ENCODE measurements around the gene RCE1.
"Not testable (repeated sequence)": the region's sequence is repeated elsewhere in the genome, so short reads cannot be mapped to it uniquely, and the experiment has no call there.

RCE1 gene

DNA sequence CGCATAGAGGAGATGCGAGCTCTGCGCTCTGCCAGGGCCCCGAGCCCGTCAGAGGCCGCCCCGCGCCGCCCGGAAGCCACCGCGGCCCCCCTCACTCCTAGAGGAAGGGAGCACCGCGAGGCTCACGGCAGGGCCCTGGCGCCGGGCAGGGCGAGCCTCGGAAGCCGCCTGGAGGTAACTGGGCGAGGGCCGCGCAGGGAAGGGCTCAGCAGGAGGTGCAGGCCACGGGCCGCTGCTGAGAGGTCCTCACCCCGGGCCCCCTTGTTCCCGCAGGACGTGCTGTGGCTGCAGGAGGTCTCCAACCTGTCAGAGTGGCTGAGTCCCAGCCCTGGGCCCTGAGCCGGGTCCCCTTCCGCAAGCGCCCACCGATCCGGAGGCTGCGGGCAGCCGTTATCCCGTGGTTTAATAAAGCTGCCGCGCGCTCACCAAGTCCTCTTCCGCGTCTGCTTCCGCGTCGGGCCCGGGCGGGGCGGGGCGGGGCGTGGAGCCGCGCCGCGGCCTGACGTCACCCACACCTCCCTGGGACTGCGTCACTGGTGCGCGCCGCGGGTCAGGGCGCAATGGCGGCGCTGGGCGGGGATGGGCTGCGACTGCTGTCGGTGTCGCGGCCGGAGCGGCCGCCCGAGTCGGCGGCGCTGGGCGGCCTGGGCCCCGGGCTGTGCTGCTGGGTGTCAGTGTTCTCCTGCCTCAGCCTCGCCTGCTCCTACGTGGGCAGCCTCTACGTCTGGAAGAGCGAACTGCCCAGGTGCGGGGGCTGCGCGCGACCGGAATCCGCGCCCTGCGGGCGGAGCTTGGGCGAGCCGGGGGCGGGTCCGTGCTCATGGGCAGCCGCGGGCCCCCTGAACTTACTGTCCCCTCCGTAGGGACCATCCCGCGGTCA is at the start of gene RCE1:
Gene RCE1 (plus strand): TSS at position 546 of the 880 bp plus-strand sequence. CDS start 15 bp downstream, at position 561.
- peak; percentile 92 for DNase-seq

DNA sequence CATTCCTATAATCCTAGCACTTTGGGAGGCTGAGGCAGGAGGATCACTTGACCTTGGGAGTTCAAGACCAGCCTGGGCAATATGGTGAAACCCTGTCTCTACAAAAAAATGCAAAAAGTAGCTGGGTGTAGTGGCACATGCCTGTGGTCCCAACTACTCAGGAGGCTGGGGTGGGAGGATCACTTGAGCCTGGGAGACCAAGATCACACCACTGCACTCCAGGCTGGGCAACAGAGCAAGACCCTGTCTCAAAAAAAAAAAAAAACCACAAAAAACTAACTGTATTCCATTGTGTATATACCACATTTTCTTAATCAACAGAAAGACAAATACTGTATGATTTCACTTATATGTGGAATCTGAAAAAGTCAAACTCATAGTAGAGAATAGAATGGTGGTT is 43.4 kb upstream of the RCE1 start:
- not testable (repeated sequence) for DNase-seq

- no peak for DNase-seq
Observed at GRCh38 chr11:66800720-66801428, 42.4 kb upstream of the RCE1 start.

DNA sequence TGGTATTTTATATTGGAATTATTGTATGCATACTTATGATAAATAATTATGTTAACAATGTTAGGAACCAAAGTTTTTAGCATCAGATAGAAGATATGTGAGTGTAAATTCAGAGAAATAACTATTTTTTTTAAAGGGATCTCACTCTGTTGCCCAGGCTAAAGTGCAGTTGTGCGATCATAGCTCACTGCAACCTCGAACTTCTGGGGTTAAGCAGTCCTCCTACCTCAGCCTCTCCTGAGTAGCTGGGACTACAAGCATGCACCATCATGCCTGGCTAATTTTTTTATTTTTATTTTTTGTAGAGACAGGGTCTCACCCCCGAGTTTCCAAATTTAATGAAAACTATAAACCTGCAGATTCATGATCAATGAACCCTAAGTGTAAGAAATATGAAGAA is 33.6 kb upstream of the RCE1 start:
- no peak for DNase-seq

DNA sequence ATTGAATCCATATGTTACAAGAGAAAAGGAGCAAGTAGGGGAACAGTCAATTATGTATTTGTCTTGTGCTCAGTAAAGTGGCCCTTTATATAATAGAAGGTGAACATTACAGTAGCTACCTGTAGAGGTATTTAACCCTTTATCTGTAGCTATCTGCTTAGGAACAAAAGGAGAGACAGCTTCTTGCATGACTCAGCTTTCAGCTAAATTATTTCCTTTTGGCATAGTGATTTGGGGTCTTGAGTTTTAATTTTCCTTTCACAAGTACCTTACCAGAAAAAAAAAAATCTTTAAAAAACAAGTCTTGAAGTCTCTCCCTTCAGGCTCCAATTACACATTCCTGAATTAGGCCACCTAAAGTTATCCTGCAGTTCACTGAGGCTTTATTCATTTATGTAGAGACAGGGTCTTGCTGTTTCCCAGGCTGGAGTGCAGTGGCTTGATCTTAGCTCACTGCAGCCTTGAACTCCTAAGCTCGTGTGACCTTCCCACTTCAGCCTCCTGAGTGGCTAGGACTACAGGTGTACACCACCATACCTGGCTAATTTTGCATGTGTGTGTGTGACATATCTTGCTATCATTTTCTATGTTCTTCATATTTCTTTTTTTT is 32.6 kb upstream of the RCE1 start:
- no peak for DNase-seq

DNA sequence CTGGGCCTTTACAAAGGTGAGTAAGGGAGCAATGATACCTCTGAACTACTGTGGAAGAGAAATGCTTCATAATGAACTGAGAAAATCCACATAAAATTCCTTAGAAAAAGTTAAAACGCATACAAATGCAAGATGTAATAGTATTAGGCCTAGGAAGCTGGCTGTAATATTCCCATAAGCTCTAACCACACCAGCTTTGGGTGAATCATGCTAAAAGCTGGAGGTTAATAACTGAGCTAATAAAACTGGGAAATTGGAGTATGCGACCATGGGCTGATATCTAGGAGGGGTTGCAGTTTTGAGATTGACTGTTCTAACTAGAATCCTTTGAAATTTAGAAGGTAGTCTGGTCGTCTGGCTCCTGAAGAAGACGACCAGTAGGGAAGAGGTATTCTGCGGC is 28.6 kb upstream of the RCE1 start:
- DNase-seq, result no peak

- no peak for DNase-seq
Observed at GRCh38 chr11:66815646-66816045, 27.6 kb upstream of the RCE1 start.

- DNase-seq, result no peak
Observed at GRCh38 chr11:66818231-66818955, 24.8 kb upstream of the RCE1 start.

DNA sequence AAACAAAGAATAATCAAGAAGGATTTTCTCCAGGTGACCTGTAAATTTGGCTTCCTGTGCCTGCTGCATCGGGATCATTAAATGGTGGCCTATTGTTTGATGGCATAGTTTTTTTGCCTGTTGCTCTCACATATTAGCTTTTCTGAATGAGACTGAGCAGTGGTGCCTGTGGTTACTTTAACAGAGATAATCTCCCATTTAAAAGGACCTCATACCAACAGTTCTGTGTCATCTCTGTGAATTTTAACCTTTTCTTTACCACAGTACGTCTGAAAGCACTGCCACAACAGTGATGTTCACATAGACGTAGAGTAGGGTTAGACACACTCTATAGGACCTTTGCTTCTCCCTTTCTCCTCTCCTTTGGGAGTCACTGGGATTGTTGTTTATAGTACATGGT is 22.9 kb upstream of the RCE1 start:
- no peak for DNase-seq

DNA sequence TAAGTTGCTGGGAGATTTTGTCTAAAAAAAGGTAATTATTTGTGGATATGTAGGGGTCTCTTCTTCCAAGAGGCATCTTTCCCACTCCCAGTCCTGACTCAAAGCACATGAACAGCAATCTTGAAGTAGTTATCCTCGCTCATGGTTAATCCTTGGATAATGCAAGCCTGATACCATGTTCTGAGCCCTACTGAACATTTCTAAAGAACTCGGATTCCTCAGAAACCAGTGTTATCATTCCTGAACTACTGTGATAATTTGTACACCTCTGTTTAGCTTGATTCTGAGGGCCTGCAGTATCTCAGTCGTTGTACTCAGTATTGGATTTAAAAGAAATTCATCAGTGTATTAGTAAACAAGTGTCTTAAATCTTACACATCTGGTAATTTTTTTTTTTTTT is 22.3 kb upstream of the RCE1 start:
- no peak for DNase-seq

GRCh38 chr11:66823700-66824099 is 19.5 kb upstream of the RCE1 start:
- no peak for DNase-seq

- DNase-seq, result not testable (repeated sequence)
Observed at GRCh38 chr11:66824573-66824972, 18.7 kb upstream of the RCE1 start.

- DNase-seq, result no peak
Observed at GRCh38 chr11:66834539-66834845, 8.7 kb upstream of the RCE1 start.

- DNase-seq, result no peak
Observed at GRCh38 chr11:66834943-66835342, 8.3 kb upstream of the RCE1 start.

- DNase-seq, result no peak
Observed at GRCh38 chr11:66835768-66836405, 7.4 kb upstream of the RCE1 start.

DNA sequence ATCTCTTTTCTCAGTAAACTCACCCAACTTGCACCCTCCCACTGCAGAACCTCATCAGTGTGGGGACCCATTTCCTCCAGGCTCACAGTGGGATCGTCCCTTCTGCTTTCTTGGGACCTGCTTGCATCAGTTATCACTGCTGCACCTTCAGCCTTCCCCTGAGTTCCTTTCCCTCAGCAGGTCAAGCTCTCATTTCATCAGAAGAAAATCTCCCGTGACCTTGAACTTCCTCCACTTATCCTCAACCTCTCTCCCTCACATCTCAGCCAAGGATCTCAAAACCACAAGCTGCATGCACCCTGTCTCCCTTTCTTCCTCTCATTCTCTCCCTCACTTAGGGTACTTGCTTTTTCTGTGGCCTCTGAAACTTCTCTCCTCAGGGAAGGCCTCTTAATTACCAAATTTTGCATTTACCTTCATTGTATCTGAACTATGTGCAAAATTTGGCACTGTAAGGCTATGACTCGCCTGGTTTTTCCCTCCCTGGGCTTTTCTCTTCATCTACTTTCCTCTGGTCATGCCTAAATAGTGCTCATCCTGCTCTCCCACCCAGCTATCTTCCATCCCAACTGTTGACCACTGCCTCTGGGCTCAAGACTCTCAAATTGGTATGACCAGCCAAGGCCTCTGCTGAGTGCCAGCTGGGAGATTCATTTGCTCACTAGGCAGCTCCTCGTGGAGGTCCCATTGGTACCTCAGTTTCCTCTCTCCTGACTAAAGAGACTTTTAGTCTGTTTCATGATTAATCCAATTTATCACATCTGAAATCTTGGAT is 2.7 kb upstream of the RCE1 start:
- DNase-seq, result no peak

- no peak for DNase-seq
Observed at GRCh38 chr11:66841861-66842260, 1.4 kb upstream of the RCE1 start.

DNA sequence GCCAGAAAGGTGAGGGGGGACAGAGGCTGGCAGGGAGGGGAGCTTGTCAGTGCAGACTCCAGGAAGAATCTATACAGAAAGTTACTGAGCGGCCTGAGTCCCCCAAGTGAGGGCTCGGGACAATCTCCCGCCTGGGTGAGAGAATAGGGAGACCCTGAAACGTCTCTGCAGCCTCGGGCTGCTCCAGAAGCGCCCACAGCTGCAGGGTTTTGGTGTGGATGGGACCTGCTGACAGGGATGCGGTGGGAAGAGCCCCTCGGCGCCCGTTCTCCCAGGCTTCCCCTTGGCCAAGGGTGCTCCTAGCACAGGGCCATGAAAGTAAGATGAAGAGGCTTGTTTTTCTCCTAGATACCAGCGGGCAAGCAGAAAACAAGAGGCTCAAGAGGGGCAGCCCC is 743 bp upstream of the RCE1 start:
- DNase-seq, result no peak

DNA sequence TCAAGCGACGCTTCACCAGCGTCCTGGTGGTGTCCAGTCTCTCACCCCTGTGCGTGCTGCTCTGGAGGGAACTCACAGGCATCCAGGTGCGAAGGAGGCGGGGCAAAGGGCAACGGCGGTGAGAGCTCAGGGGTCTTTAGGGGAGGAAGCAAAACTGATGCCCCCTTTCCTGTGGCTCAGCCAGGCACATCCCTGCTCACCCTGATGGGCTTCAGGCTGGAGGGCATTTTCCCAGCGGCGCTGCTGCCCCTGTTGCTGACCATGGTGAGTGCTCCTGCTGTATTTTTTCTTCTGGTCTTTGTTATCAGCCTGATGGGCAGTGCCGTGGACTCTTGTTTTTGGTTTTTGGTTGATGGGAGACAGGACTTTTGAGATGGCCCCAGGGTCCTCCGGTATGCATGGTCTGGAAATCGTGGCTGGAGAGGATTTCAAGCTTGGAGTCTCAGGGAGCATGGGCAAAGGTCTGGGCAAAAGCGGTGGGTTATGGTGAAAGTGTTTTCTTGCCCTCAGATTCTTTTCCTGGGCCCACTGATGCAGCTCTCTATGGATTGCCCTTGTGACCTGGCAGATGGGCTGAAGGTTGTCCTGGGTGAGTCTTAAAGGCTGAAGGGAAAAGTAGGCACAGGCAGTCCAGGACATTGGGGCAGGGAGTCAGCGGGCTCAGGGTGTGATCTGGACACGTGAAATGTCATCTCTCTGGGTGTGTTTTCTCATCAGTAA is 695 bp downstream of the RCE1 start:
- DNase-seq, result no peak

DNA sequence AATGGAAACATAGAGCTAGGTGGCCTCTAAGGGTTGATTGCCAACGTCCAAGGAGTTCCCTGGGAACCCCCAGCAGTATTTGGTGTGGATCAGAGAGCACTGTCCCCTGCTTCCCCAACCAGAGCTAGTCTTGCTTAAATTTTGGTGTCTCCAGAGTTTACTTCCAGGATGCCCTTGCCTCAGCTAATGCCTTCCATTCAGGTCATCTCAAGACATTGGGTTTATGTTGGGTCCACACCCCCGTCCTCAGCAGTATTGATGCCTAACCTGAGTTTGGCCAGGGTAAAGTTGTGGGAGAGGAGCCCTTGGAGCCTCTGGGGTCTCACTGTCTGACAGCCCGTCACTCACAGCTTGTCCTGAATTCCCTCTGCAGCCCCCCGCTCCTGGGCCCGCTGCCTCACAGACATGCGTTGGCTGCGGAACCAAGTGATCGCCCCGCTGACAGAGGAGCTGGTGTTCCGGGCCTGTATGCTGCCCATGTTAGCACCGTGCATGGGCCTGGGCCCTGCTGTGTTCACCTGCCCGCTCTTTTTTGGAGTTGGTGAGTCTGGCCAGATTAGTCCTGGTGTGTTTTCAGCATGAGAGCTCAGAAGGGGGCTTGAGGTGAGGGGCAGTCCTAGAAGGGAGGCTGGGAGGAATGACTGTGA is 1.4 kb downstream of the RCE1 start:
- DNase-seq, result no peak

Data from CD4-positive, alpha-beta T cell treated with Interleukin-17A for 1 hour (primary cell).